Peyer's patch (tissue), 4 donors: ENCODE measurements around the gene WFDC1.

Source experiments
- CTCF ChIP-seq, 6 experiments: fragments of 450-650 bp in 4 of 6; fragments of 200-600 bp in 2 of 6; sonication (generic) in 1 of 6; IDR thresholded peaks; one replicate each; pipeline ENCODE4 v1.5.1; 2017 to 2019; ENCODE audit warnings: antibody characterized with exemption in 6 of 6, mild to moderate bottlenecking in 3 of 6, moderate library complexity in 1 of 6
- POLR2A ChIP-seq, 2 donors: fragments of 450-650 bp; IDR thresholded peaks; one replicate each; pipeline ENCODE4 v1.5.1; 2017; ENCODE audit warnings: antibody characterized with exemption in 2 of 2, mild to moderate bottlenecking in 2 of 2, moderate library complexity in 2 of 2

GRCh38 chr16:84331998-84332780 lies 37.5 kb downstream of the WFDC1 start:
- TF ChIP-seq POLR2A (IDR thresholded peaks at IDR 0.05) (no peak), CTCF (IDR thresholded peaks at IDR 0.05) (no peak)
